ENCODE data around the gene SUN2. TPM values are rescaled to one million over a fixed set of nuclear protein-coding genes. Genes with fewer than 3 reads are reported as not detected.

SUN2 gene
- total and polyA plus RNA-seq, 2 donors (not counting 3 experiments of a cell fraction or from before 2014, with no cell fraction given): 76.7 to 133 TPM

DNA sequence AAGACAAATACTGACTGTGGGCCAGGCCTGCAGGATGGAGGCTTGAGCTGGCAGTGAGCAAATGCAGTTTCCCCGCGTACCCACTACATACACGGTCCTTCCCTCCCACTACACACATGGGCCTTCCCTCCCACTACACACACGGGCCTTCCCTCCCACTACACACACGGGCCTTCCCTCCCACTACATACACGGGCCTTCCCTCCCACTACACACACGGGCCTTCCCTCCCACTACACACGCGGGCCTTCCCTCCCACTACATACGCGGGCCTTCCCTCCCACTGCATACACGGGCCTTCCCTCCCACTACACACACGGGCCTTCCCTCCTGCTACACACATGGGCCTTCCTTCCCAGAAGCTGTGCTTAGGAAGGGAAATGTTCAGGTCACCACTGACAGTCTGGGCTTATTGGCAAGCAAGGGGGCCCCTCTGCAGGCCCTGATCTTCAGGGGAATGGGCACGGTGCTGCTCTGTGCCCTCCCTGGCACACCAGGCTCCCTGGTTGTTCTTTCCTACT lies 27.4 kb upstream of the SUN2 start:
- DNase-seq (ENCODE audit: low read depth, low spot score) (no peak), FAIRE-seq (no peak)
- Histone ChIP-seq H3K9ac (replicated peaks; ENCODE audit: extremely low read depth, insufficient read depth, low read length) (no peak overlapping the region), H3K36me3 (ENCODE audit: control insufficient read depth in 2 of 2, extremely low read depth in 1 of 2, insufficient read depth in 2 of 2, low read length in 2 of 2) (no peaks in the 10 kb centered on the region), H3K4me3 (replicated peaks in 1 of 3; ENCODE audit: insufficient read depth in 1 of 3, low read depth in 1 of 3, low read length in 3 of 3) (no peak overlapping the region), H3K4me2 (ENCODE audit: insufficient read depth, low read length) (no peak overlapping the region), H2AFZ (ENCODE audit: low read depth, low read length) (no peak overlapping the region), H3K4me1 (ENCODE audit: control insufficient read depth, extremely low read depth, insufficient read depth, low read length) (peaks cover 5% of the 10 kb centered on the region), H4K20me1 (replicated peaks; ENCODE audit: control insufficient read depth, extremely low read depth, insufficient read depth, low read length) (no peaks in the 10 kb centered on the region), H3K9me1 (replicated peaks; ENCODE audit: control insufficient read depth, extremely low read depth, insufficient read depth, low read length) (no peaks in the 10 kb centered on the region), H3K27ac (ENCODE audit: insufficient read depth, low read depth, low read length) (no peak overlapping the region), H3K27me3 (ENCODE audit: control insufficient read depth in 2 of 2, insufficient read depth in 2 of 2, low read length in 2 of 2) (no peaks in the 10 kb centered on the region), H3K9me3 (replicated peaks; ENCODE audit: control insufficient read depth, insufficient read depth, low read length) (no peaks in the 10 kb centered on the region), H3K79me2 (ENCODE audit: control insufficient read depth, insufficient read depth, low read length) (no peaks in the 10 kb centered on the region)
- dilution Hi-C loops (cut with MboI; ENCODE audit: extremely low pct_ligation_motif_present, low sequenced_read_pairs) (no loop called here), intact Hi-C loops (cut with micrococcal nuclease) (no loop called here)
- TF ChIP-seq JUN (IDR thresholded peaks at IDR 0.05; ENCODE audit: borderline replicate concordance, insufficient read depth, insufficient read length, low read depth) (no peak), POLR2AphosphoS5 (IDR thresholded peaks at IDR 0.05; ENCODE audit: insufficient read depth, low read depth, low read length) (no peak), GATA2 (IDR thresholded peaks at IDR 0.05; ENCODE audit: insufficient read depth, insufficient read length, low read depth, low read length) (no peak), FOS (IDR thresholded peaks at IDR 0.05; ENCODE audit: borderline replicate concordance, insufficient read depth, low read length) (no peak), POLR2A (IDR thresholded peaks at IDR 0.05; ENCODE audit: low read depth, low read length) (no peak), EZH2 (IDR thresholded peaks at IDR 0.05; ENCODE audit: borderline replicate concordance, low read depth, low read length, severe bottlenecking) (no peak), MYC (IDR thresholded peaks at IDR 0.05; ENCODE audit: low read depth, low read length) (no peak)
- TF ChIP-seq, protein P1, sequence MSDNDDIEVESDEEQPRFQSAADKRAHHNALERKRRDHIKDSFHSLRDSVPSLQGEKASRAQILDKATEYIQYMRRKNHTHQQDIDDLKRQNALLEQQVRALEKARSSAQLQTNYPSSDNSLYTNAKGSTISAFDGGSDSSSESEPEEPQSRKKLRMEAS (IDR thresholded peaks at IDR 0.05; ENCODE audit: insufficient read depth, insufficient read length): no peak
- TF ChIP-seq, protein P2, sequence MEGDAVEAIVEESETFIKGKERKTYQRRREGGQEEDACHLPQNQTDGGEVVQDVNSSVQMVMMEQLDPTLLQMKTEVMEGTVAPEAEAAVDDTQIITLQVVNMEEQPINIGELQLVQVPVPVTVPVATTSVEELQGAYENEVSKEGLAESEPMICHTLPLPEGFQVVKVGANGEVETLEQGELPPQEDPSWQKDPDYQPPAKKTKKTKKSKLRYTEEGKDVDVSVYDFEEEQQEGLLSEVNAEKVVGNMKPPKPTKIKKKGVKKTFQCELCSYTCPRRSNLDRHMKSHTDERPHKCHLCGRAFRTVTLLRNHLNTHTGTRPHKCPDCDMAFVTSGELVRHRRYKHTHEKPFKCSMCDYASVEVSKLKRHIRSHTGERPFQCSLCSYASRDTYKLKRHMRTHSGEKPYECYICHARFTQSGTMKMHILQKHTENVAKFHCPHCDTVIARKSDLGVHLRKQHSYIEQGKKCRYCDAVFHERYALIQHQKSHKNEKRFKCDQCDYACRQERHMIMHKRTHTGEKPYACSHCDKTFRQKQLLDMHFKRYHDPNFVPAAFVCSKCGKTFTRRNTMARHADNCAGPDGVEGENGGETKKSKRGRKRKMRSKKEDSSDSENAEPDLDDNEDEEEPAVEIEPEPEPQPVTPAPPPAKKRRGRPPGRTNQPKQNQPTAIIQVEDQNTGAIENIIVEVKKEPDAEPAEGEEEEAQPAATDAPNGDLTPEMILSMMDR (IDR thresholded peaks at IDR 0.05; ENCODE audit: extremely low read depth in 1 of 2, insufficient read depth in 1 of 2, low read depth in 1 of 2, low read length in 2 of 2): no peak
- BruUV-seq (replicated peaks): no TSS peak
- ChIA-PET POLR2A (no interaction called here), CTCF (interaction anchor here (0.9 to 6.2 kb wide), 2 partner anchors 15 to 19 kb away, joined by 3 to 82 read pairs; no protein-coding TSS in a partner anchor)
